Right lung (tissue), 5 donors: ENCODE measurements around the gene CYTH1. TPM values are rescaled to one million over a fixed set of nuclear protein-coding genes. Genes with fewer than 3 reads are reported as not detected.
"Not testable (repeated sequence)": the region's sequence is repeated elsewhere in the genome, so short reads cannot be mapped to it uniquely, and the experiment has no call there.

ENCODE experiments used
- DNase-seq, 2 donors: peaks; one replicate each; pipeline ENCODE4 v3.0.0-alpha.2; 2013
- polyA plus RNA-seq, 5 donors: library from polyadenylated mRNA; unstranded; fragments of 120-200 nt; gene quantifications; one replicate each; pipeline versions ENCODE4 v1.2.1 to v1.2.3, GENCODE V29; 2013; ENCODE audit warnings: inconsistent platforms in 1 of 5, low replicate concordance in 1 of 5; ENCODE audit not compliant: insufficient read length in 5 of 5, insufficient read depth in 1 of 5

The CYTH1 gene
- polyA plus RNA-seq, 5 donors, result 36.4 to 45.8 (median 38.8) TPM

DNA sequence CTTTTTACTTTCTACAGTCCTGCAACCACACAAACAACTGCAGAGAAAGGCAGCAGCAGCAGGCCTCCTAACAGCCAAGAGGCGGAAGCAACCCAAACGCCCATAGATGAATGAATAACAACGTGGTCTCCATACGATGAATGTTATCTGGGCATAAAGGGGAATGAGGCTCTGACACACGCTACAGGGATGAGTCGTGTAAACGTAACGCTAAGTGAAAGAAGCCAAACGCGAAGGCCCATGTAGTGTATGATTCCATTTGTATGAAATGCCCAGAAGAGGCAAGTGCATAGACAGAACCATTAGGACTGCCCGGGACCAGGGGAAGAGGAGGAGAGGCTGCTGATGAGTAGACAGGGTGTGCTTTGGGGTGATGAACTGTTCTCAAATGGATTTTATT is 110.1 kb downstream of the CYTH1 start:
- no peak for DNase-seq

DNA sequence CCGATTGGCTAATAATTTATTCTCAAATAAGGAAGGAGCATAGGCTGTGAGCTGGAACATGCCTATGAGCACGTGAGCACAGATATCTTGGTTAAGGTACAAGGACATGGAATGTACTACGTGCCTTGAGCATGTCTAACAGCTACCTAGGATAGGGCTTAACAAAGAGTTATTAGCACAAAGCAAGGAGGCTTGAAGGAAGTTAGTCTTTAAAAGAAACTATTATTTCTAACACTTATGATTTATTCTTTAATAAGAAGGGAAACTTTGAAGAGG is 110.4 kb downstream of the CYTH1 start:
- DNase-seq, result not testable (repeated sequence)

DNA sequence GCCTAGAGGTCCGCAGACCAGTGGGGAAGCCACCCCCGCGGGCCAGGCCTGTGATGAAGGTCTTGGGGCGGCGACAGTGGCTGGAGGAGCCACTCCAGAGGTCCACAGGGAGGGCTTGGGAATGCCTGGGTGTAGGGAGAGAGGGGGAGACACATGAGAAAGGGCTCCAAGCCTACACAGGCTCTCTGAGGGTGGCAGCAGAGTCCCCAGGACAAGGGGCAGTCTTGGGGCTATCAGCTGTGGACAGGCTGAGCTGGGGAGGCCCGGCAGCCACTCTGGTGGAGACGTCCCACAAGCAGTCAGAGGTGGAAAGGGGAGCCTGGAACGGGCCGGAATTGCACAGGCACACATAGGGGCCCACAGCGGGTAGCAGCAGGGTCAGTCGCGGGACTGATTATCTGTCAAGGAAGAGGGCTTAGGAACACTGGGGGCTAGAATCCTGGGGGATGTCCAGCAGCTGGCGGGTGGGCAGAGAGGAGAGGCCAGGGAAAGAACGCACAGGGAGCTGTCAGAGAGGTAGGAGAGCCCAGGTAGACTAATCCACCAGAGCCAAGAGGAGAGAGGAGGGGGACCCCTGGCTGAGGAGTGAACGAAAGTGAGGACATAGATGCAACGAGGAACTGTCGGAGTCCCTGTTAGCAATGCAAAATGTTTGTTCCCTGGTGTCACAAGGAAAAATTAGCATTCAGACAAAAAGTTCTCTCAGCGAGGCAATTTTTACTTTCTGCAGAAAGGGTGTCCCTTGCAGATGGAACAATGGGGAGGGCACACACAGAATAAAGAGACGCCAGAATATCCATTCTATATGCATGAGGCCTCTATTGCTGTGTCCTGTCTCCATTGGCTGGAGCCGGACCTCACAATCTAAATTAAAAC is 111.0 kb downstream of the CYTH1 start:
- no peak for DNase-seq

DNA sequence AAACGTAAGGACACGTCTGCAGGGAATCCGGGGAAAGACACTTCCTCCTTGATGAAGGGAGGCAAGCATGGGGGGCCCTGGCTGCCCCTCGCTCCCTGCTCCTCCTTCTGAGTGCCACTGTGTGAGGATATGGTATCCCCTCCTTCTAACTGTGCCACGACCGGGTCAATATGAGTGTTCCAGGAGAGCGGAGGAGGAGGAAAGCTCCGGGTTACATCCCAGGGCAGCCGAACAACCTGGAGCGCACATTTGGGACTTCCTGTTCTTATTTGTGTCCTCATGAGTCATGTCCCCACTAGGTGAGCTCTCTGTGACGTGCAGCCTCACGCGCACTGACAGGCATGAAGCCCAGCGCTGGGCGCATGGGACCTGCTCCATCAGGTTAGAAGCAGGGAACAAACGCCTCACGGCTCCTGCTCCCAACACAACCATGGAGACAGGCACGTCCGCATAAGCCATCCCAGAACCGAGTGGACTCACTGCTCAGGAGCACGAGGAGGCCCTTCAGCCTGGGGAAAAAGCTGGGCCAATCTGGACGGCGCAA is 112.0 kb downstream of the CYTH1 start:
- DNase-seq, result no peak

DNA sequence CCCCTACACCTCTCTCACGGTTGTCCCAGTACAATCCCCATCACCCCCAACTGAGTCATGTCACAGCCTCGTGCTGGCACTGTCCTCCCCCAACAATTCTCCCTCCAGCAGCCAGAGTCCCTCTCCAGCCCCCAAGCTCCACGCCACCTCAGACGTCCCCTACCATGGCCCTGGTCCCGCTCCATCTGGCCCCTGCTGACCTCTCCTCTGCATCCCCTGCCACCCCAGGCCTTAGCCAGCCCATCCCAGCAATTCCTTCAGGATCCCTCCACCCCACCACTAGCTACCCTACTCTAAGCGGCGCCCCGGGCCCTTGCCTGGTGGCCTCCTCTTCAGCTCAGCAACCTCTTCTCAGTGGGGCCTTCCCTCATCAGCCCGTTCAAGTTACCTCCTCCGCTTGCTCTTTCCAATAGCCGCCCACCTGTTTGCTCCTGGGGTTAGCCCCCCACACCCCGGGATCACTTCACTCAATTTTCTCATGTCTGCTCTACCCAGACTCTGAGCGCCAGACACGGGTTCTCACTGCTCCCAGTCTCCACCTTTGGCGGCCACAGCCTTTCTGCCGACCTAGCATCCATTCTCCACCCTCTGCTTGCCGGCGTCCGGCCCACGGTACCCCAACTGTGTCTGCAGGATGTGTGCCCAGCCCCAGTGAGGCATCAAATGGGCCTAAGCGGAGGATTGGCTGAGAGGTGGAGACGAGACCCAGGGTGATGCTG is 112.7 kb downstream of the CYTH1 start:
- DNase-seq, result no peak

DNA sequence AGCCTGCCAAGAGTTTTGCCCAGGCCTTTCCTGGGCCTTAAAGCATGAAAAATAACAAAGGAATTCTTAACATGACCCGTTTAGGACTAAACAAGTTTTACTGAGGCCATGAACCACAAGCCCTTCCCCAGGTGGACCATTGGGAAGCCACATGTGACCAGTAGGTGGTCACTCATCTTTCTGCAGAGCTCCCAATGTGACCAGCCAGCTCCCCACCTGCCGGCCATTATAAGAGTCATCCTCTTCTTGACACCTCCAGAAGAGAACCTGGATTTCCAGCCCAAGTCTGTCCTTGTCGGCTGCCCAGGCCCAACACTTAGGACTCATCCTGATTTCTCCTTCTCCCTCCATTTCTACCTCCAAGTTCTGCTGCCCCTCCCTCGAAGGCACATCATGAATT is 113.2 kb downstream of the CYTH1 start:
- DNase-seq, result no peak

DNA sequence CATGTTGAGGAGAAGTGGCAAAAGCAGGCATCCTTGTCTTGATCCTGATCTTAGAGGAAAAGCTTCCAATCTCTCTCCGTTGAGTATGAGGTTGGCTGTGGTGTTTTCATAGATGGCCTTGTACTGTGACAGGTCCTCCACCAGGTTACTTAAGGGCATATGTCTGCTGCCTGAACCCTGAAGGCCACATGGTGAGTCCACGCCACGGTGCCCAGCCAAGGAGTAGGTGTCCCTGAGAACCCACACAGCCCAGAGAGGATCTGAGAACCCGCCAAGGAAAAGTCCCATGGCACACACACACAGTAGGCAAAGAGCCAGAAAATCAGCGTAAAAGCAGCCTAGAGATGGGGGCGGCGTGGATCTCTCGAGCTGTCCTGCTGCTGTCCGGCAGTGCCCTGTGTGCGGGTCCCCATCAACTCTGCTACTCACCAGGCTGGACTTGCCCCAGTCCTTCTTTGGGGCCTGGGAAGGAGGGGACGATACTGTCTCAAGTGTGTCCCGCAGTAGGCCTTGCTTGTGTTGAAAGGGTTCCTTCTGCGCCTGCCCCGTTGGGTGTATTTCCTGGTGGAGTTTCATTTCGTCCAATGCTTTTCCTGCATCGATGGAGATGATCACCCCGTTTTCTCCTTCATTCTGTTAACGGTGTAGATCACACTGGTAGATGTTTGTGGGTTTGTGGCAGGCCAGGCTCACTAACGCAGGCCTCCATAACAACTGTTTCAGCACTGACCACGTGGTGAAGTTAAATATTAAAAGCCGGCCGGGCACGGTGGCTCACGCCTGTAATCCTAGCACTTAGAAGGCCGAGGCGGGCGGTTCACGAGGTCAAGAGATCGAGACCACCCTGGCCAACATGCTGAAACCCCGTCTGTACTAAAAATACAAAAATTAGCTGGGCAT is 114.1 kb downstream of the CYTH1 start:
- DNase-seq, result no peak

DNA sequence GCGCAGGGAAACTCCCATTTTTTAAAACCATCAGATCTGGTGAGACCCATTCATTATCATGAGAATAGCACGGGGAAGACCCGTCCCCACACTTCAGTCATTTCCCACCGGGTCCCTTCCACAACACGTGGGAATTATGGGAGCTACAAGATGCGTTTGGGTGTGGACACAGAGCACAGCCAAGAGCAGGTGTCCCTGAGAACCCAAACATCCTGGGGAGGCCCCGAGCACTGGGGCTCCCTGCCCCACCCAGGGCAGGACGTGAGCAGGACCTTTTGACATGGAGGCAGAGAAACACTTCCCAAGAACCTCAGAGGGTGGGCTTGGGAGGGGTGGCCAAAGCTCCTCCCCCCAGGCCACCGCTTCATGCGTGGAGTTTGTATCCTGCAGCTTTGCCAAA is 115.0 kb downstream of the CYTH1 start:
- no peak for DNase-seq

DNA sequence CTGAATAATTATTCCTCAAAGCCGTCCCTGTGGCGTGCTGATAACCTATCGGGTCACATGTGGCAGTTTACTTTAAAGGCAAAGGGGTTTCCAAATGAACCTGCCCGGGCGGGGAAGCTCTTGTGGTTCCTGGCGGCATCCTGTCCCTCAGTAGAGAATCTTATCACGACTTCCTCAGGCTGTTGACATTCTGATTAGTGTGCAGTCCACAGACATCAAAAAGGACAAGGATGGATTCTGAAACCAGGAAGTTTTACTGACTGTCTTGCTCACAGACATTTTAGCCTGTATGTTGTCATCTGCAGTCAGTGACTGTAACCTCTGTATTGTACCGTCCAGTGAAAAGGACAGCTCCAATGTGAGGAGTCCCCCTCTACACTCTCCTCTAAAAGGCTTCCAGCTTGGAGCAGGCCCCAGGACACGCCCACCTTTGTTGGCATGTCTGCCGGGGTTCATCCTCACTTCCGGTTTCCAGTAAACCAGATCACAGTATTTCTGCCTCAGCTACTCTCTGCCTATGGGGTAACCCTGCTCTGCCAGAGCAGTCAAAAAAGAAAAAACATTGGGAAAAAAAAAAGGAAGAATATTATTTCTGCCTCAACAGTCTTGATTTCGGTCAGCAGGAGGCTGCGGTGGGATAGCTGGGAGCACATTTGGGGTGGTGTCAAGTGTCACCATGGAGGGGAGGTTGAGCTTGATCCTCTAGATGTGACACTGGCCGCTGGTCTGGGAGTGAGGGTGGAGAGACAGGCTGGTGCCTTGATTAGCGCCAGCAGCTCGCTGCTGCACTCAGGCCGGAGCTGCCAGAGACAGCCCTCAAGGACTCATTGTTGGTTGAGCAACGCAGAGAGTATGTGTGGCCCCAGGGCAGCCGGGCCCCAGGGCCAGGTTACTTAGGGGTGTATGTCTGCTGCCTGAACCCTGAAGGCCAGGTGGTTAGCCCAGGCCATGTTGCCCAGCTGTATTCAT is 115.8 kb downstream of the CYTH1 start:
- DNase-seq, result peak; percentile 11 to 12

DNA sequence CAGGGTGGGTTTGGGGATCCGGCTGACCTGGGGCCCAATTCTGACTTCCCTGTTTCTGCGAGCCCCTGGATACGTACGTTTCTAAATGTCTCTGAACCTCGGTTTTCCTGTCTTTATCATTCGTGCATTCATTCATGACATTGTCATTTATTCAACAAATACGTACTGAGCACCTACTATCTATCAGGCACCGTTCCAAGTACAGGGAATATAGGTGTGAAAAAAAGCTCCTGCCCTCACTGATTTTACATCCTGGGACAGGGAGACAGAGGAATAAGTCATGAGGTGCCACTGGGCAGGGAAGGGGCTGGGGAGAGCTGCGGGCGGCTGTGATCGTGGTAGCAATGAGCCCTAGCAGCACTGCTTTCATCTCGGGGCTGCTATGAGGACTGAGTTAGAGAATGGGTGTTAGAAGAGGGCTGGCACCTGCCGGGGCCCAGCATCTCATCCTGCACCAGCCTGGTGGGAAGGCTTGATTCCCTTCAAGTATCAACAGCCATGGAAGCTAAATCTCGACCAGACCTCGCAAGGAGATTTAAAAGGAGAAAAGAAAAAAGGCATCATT is 116.6 kb downstream of the CYTH1 start:
- DNase-seq, result no peak

DNA sequence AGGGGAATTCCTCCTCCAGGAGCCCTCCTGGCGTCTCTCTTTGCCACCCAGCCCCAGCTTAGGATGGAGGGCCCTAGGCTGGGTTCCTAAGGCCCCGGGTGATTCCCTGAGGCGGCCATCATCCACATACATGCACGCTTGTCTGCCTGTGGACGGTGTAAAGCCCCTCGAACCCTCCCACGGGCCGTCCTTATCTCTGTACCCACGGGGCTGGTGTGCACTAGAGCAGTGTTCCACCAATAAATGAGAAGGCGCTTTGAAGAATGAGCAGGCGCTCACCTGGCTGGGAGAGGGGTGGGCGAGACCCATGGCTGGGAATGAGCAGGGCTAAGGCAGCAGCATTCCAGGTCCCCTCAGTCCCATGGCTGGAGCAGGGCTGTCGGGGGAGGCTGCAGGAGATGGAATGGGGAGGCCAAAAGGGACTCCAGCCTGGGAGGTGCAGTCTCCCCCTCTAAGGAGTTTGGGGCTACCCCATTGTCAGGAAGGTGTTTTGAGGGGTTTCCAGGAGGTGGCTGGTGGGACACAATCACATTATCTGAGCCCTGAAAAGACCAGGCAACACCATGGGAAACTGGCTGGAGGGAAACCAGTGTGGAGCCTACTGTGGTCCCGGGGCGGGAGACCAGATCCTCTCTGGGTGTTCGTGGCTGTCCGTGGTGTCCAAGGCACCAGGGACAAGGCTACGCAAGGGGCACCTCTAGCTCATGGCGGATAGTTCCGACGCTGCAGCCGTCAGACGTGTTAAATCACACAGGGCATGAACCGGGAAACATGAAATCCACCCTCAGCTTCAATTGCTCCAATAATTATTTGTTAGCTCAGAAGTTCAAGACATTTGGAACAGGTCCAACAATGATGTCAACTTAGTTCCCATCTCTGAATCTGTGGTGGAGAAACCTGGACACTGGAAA is 117.3 kb downstream of the CYTH1 start:
- DNase-seq, result peak; percentile 29 to 36

DNA sequence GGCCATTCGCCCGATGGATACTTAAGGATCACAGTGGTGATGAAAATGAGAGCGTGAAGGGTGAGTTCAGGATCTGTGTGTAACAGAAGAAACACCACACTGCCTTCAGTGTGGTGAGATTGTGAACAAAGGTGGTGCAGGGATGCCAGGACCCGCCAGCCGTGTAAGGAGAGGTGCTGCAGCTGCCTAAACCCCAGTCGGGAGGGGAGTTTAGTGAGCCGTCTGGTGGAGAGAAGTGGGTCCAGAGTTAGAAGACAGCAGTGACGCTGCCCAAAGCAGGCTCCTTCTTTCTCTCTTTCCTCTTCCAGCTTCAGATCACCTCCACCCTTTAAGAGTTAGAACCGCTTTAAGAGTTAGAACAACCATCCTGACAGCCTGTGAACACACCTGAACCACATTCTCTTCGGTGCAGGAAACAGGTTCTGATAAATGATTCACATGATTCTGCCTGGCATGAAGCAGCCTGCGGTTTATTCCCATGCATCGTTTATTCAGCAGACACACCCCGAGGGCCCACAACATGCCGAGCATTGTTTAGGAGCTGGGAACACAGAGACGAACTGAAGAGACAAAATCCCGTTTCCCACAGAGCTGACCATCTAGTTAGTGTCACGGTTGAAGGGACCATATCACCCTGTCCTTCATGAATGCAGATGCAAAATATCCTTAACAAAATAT is 120.8 kb downstream of the CYTH1 start:
- no peak for DNase-seq

DNA sequence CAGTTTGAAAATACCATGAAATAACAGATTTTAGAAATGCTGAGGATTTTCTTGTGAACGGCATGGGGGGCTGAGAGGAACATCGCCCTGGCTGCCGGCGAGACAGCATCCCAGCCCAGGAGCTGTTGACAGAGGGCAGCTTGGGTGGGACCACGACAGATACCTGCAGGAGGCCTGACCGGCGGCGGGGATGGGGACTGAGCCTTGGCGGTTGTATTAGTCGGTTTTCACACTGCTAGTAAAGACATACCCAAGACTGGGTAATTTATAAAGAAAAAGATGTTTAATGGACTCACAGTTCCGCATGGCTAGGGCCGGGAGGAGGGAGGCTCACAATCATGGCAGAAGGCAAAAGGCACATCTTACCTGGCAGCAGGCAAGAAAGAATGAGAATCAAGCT is 122.5 kb downstream of the CYTH1 start:
- no peak for DNase-seq

DNA sequence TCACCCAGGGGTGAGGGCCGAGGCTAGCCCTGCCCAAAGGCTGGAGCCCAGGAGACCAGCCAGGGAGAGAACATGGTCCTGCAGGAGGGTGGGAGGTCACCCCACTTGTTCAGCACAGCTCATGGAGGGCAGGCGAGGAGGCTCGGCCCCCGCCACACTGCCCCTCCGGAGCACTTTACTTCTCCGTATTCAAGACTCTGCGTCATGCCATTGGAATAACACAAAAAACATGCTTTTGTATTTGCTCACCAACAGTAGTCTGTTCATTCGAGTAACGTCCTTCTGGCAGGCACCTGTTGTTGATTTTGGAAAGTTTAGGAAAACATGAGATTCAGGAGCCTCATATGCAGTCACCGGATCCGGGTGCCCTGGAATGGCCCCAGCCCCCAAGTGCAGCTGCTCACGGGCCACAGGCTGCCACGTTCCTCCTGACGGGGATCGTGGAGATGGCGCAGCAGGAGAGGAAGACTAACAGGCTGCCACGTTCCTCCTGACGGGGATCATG is 123.7 kb downstream of the CYTH1 start:
- no peak for DNase-seq

DNA sequence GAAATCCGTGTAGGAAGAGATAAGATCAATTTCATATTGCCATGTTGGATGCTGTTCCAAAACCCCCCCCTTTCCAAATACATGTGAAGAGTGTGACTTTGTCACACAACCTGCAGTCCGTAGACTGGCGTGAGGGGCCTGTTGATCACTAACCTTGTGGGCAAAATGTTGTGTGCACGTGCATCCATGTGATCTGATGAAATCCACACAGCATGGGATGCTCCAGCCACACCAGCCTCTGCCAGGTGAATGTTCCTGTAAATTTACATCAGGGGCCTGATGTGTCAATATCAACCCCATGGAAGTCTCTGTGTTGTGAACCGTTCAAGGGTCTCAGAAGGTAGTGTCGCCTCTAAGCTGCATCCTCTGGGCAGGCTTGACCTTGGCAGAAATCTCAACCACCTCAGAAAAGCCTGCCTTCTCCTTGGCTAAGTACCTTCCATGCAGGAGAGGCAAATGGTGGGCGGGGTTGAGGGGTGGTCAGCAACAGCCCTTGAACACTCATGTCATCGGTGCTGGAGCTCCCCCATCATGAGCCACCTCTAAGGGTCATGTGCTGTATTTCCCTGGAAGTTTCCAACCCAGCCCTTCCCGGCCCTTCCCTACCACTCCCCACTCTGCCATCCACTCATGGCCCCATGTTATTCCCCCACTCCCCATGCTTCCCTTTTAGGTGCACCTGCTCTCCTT is 126.7 kb downstream of the CYTH1 start:
- DNase-seq, result no peak

DNA sequence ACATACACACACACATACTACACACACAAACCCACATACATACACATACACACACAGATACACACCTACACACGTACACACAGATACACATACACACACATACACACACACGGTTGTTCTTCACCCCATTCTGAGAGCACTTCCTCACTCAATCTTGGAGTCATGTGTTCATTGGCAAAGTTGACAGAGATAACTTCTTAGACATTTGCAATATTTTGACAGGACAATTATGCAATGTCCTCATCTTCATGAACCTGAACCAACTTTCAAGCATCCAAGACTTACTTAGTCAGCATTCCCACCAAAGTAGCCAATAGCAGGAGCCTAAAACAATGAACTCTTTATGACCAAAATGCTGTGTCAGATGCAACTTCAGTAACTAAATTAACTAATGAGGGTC is 127.7 kb downstream of the CYTH1 start:
- no peak for DNase-seq

DNA sequence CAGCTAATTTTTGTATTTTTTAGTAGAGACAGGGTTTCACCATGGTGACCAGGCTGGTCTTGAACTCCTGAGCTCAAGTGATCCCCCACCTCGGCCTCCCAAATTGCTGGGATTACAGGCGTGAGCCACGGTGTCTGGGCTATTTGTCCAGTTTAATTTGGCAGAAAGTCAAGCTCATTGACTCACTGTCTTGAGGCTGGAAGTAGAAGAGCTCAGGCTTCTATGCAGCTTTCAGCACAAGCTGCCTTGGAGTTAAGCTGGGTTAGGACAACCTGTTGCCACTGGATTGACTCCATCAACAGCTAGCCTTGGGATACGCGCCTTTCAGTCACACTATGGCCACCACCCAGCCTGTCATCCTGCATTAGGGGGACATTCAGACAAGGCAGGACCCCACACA is 128.7 kb downstream of the CYTH1 start:
- DNase-seq, result no peak

DNA sequence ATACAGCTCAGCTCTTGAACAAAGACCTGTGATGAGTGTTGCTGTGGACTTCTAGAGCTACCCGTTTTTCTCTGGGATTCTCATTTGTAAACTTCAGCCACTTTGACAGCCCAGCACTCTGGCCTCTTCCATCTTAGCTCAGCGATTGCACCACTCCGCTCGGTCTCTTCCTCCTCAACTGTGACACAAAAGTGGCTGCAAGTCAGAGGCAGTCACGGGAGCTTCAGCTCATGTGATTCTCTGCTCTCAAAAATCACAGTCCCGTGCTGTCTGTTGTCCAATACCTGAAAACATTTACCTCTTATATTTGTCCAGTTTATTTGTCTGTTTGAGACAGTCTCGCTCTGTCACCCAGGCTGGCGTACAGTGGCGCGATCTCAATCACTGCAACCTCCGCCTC is 129.2 kb downstream of the CYTH1 start:
- DNase-seq, result no peak
